ENCODE data around the gene ERH.

ERH gene

DNA sequence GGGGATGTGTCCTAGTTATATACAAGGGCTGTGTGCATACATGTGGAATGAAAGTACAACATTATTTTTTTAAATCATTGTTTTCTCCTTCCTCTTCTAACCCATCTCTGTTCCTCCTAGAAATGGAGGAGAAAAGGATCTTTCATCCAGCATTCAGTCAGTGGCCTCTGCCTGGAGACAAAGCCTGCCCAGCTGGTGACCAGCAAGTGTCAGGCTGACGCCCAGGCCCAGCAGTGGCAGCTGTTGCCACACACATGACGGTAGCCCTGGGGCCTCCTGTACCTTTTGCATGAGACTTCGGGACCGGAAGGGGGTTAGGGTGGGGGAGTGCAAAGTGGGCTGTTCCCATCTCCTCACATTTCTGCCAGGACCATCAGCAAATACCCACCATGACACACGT is 46.2 kb downstream of the ERH start:
- no peak for DNase-seq (ENCODE audit: insufficient read length, low spot score)
- TF ChIP-seq, protein P1, sequence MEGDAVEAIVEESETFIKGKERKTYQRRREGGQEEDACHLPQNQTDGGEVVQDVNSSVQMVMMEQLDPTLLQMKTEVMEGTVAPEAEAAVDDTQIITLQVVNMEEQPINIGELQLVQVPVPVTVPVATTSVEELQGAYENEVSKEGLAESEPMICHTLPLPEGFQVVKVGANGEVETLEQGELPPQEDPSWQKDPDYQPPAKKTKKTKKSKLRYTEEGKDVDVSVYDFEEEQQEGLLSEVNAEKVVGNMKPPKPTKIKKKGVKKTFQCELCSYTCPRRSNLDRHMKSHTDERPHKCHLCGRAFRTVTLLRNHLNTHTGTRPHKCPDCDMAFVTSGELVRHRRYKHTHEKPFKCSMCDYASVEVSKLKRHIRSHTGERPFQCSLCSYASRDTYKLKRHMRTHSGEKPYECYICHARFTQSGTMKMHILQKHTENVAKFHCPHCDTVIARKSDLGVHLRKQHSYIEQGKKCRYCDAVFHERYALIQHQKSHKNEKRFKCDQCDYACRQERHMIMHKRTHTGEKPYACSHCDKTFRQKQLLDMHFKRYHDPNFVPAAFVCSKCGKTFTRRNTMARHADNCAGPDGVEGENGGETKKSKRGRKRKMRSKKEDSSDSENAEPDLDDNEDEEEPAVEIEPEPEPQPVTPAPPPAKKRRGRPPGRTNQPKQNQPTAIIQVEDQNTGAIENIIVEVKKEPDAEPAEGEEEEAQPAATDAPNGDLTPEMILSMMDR (IDR thresholded peaks at IDR 0.05; ENCODE audit: insufficient read depth, missing control alignments), result no peak
- FAIRE-seq, result no peak

- TF ChIP-seq, protein P1 (IDR thresholded peaks at IDR 0.05; ENCODE audit: insufficient read depth, missing control alignments), result no peak
- FAIRE-seq (no peak), DNase-seq (ENCODE audit: insufficient read length, low spot score) (no peak)
These were observed 46.7 kb downstream of the ERH start for GRCh38 chr14:69351385-69351784.

GRCh38 chr14:69350892-69351291 is 47.2 kb downstream of the ERH start:
- FAIRE-seq (no peak), DNase-seq (ENCODE audit: insufficient read length, low spot score) (no peak)
- TF ChIP-seq, protein P1 (IDR thresholded peaks at IDR 0.05; ENCODE audit: insufficient read depth, missing control alignments), result no peak

- TF ChIP-seq, protein P1 (IDR thresholded peaks at IDR 0.05; ENCODE audit: insufficient read depth, missing control alignments), result no peak
- no peak for FAIRE-seq
- DNase-seq (ENCODE audit: insufficient read length, low spot score), result no peak
These were observed 48.9 kb downstream of the ERH start for GRCh38 chr14:69349091-69349777.

DNA sequence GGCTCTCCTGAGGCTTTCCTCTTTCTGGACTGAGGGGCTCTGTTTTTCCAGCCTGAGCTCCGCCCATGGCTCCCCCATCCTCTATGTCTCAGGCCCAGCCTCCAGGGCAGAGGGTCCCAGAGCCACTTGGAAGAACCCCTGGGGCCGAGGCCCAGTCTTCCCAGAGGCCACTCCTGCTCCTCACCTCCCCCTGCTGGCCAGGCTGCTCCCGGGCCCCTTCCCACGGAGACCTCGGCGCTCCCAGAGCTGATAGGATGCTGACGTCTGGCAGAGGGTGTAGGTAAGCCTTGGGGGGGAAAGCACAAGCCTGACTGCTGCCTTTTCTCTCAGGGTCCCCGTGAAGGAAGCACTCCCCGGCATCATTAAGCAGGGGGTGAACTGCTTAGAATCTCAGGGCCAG is 51.4 kb downstream of the ERH start:
- FAIRE-seq (no peak), DNase-seq (ENCODE audit: insufficient read length, low spot score) (no peak)

DNA sequence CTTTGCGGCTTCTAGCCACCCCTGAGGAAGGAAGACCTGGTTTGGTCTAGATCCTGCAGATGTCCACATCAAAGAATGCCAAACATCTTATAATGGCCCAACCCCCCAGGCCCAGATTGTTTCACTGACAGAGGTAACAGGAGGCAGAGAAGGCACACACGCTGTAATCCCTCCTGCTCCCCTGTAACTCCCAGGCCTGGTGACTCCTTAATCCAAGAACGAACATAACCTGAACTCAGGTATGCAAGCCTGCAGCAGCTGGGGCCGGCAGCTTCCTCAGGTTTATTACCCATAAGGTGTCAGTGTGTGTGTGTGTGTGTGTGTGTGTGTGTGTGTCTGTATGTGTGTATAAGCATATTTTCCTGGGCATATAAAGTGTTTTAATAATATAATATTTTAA is 52.7 kb downstream of the ERH start:
- FAIRE-seq, result no peak
- no peak for DNase-seq (ENCODE audit: insufficient read length, low spot score)

More for the DNA sequence above, 51.4 kb downstream of the ERH start:
- TF ChIP-seq, protein P1 (IDR thresholded peaks at IDR 0.05; ENCODE audit: insufficient read depth, missing control alignments), result peak; percentile 46

DNA sequence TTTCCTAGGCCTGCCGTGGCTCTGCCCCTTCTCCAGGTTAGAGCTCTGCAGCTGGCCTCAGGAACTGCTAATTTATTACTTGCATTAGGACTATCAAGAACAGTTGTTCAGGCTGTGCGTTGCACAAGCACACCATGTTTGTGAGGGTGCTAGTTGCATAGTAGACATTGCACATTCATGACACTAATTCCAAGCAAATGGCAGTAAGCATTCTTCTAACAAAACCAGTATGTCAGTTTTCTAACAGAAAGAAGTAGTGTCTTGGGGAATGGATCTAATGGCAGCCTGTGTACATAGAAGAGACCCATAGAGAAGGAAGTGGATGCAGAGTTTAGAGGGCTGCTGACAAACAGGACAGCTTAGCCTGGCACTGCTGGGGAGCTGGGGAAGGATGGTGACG is 53.9 kb downstream of the ERH start:
- TF ChIP-seq, protein P1 (IDR thresholded peaks at IDR 0.05; ENCODE audit: insufficient read depth, missing control alignments), result no peak
- FAIRE-seq (no peak), DNase-seq (ENCODE audit: insufficient read length, low spot score) (no peak)

More for the DNA sequence above, 52.7 kb downstream of the ERH start:
- TF ChIP-seq, protein P1 (IDR thresholded peaks at IDR 0.05; ENCODE audit: insufficient read depth, missing control alignments), result no peak

Data from D721Med (cell line).